GM12873 (cell line): ENCODE measurements around the gene CCL1.

Source experiments
- CTCF ChIP-seq: IDR thresholded peaks from 2 replicates; pipeline ENCODE4 v1.5.1; 2012; ENCODE audit warnings: low read depth, mild to moderate bottlenecking, moderate library complexity, low read length, control low read depth; ENCODE audit not compliant: insufficient read depth; ENCODE audit errors: missing control alignments

The CCL1 gene

GRCh38 chr17:34383216-34383615 is 20.2 kb upstream of the CCL1 start:
- TF ChIP-seq CTCF = no peak

GRCh38 chr17:34382621-34383124 is 19.6 kb upstream of the CCL1 start:
- TF ChIP-seq CTCF = no peak

- no peak for TF ChIP-seq CTCF
Measured at GRCh38 chr17:34379868-34380267, 16.8 kb upstream of the CCL1 start.

- TF ChIP-seq CTCF = peak; percentile 19
Measured at GRCh38 chr17:34378664-34379101, 15.7 kb upstream of the CCL1 start.

- no peak for TF ChIP-seq CTCF
Measured at GRCh38 chr17:34377078-34377823, 14.2 kb upstream of the CCL1 start.

GRCh38 chr17:34375426-34375997 is 12.5 kb upstream of the CCL1 start:
- TF ChIP-seq CTCF = no peak

- TF ChIP-seq CTCF = no peak
Measured at GRCh38 chr17:34374457-34374856, 11.4 kb upstream of the CCL1 start.
